H1 (cell line): ENCODE results near the gene SOCS7.

Experiments used
- BRCA1 ChIP-seq: IDR thresholded peaks from 2 replicates; pipeline ENCODE4 v1.6.1; 2012; ENCODE audit warnings: low read depth, low read length, improper control_type of control experiment
- CHD2 ChIP-seq: IDR thresholded peaks from 2 replicates; pipeline ENCODE4 v1.6.1; 2012; ENCODE audit warnings: low read length, improper control_type of control experiment
- CTCF ChIP-seq, 3 experiments: IDR thresholded peaks; 1 replicate in 2 of 3; 2 replicates in 1 of 3; pipeline versions ENCODE4 v1.5.1 to v1.6.1; 2011; ENCODE audit warnings: low read length in 3 of 3, mild to moderate bottlenecking in 3 of 3, inconsistent platforms in 2 of 3, low read depth in 1 of 3, moderate library complexity in 1 of 3; ENCODE audit not compliant: insufficient read depth in 1 of 3; ENCODE audit errors: control extremely low read depth in 1 of 3
- EGR1 ChIP-seq: IDR thresholded peaks from 2 replicates; pipeline ENCODE4 v1.6.1; 2011; ENCODE audit warnings: low read depth, low read length, borderline replicate concordance
- GABPA ChIP-seq: IDR thresholded peaks from 2 replicates; pipeline ENCODE4 v1.6.1; 2011; ENCODE audit warnings: mild to moderate bottlenecking, low read length, moderate library complexity, borderline replicate concordance; ENCODE audit not compliant: insufficient read depth
- POLR2AphosphoS5 ChIP-seq: IDR thresholded peaks from 2 replicates; pipeline ENCODE4 v1.6.1; 2011; ENCODE audit warnings: low read depth, low read length
- RBBP5 ChIP-seq: IDR thresholded peaks from 2 replicates; pipeline ENCODE4 v1.7.1; 2012; ENCODE audit warnings: low read depth, mild to moderate bottlenecking, inconsistent platforms, low read length, moderate library complexity, borderline replicate concordance
- TBP ChIP-seq: IDR thresholded peaks from 2 replicates; pipeline ENCODE4 v1.6.1; 2011; ENCODE audit warnings: low read depth, low read length, improper control_type of control experiment
- YY1 ChIP-seq: IDR thresholded peaks from 2 replicates; pipeline ENCODE4 v1.6.1; 2011; ENCODE audit warnings: low read depth, mild to moderate bottlenecking, low read length

GRCh38 chr17:38453951-38454421, 102.3 kb downstream of the SOCS7 start:
- no peak for TF ChIP-seq CTCF (IDR thresholded peaks at IDR 0.05; ENCODE audit: control extremely low read depth in 1 of 3, insufficient read depth in 1 of 3, low read depth in 1 of 3, low read length in 3 of 3)
- TF ChIP-seq POLR2AphosphoS5: no peak
- TF ChIP-seq CHD2: no peak
- TF ChIP-seq RBBP5: no peak
- no peak for TF ChIP-seq YY1
- no peak for TF ChIP-seq BRCA1
- no peak for TF ChIP-seq GABPA
- TF ChIP-seq TBP: no peak
- TF ChIP-seq EGR1: no peak
